OCI-LY7 (cell line): Measurements from ENCODE around the gene RPLP1. TPM values are rescaled to one million over a fixed set of nuclear protein-coding genes. Genes with fewer than 3 reads are reported as not detected.

Experiments used
- BruUV-seq: library from RNA; stranded (reverse); fragments of 400-500 nt; replicated peaks from 2 replicates; lab custom pipeline; 2021; lab: Mats Ljungman, UMichigan
- CTCF ChIA-PET: fragments of 300-600 bp; sonication (Branson Sonifier 250); formaldehyde crosslinking; loops from one replicate; lab custom pipeline; 2022; ENCODE audit warnings: antibody characterized with exemption; ENCODE audit not compliant: unreplicated experiment; lab: Charles Lee
- POLR2A ChIA-PET: fragments of 300-600 bp; sonication (Branson Sonifier 250); formaldehyde crosslinking; loops from one replicate; lab custom pipeline; 2022; ENCODE audit warnings: antibody characterized with exemption; lab: Charles Lee
- DNase-seq: peaks from one replicate; pipeline ENCODE4 v3.0.0-alpha.2; 2015; ENCODE audit warnings: low spot score
- H2AFZ ChIP-seq: fragments of 200-600 bp; sonication (generic), shearing (Covaris generic); 2 replicates; pipeline ENCODE4 v1.6.1; 2014; ENCODE audit warnings: mild to moderate bottlenecking, antibody characterized with exemption, low read length, moderate library complexity
- H3K27ac ChIP-seq: fragments of 200-600 bp; sonication (generic); 2 replicates; pipeline ENCODE4 v1.5.1; 2014; ENCODE audit warnings: mixed run types, low read depth, mild to moderate bottlenecking, moderate library complexity, low read length, inconsistent platforms; ENCODE audit not compliant: poor library complexity, severe bottlenecking
- H3K36me3 ChIP-seq: fragments of 200-600 bp; sonication (generic); 2 replicates; pipeline ENCODE4 v1.6.1; 2014; ENCODE audit warnings: mild to moderate bottlenecking, antibody characterized with exemption, low read length, moderate library complexity, mixed read lengths; ENCODE audit not compliant: insufficient read depth
- H3K4me1 ChIP-seq: fragments of 200-600 bp; sonication (generic); 2 replicates; pipeline ENCODE4 v1.5.1; 2014; ENCODE audit warnings: mild to moderate bottlenecking, low read length; ENCODE audit not compliant: insufficient read depth, poor library complexity, severe bottlenecking
- H3K4me2 ChIP-seq: fragments of 200-600 bp; sonication (generic); 2 replicates; pipeline ENCODE4 v1.6.1; 2014; ENCODE audit warnings: mild to moderate bottlenecking, low read length
- H3K4me3 ChIP-seq: fragments of 200-600 bp; sonication (generic); 2 replicates; pipeline ENCODE4 v1.5.1; 2014; ENCODE audit warnings: mild to moderate bottlenecking, low read depth, low read length; ENCODE audit not compliant: poor library complexity, severe bottlenecking
- H3K79me2 ChIP-seq: fragments of 200-600 bp; sonication (generic); 2 replicates; pipeline ENCODE4 v1.6.1; 2016; ENCODE audit warnings: low read depth, mild to moderate bottlenecking, low read length, moderate library complexity, mixed read lengths; ENCODE audit not compliant: insufficient read depth
- H3K9me2 ChIP-seq: fragments of 200-600 bp; sonication (generic); 2 replicates; pipeline ENCODE4 v1.6.1; 2016; ENCODE audit warnings: mild to moderate bottlenecking, low read length, mixed read lengths; ENCODE audit not compliant: insufficient read depth
- H3K9me3 ChIP-seq: fragments of 200-600 bp; sonication (generic); 2 replicates; pipeline ENCODE4 v1.6.1; 2014; ENCODE audit warnings: mild to moderate bottlenecking, mixed run types, low read length, mixed read lengths
- H4K20me1 ChIP-seq: fragments of 200-600 bp; sonication (generic); 2 replicates; pipeline ENCODE4 v1.6.1; 2014; ENCODE audit warnings: mild to moderate bottlenecking, antibody characterized with exemption, low read length, moderate library complexity, mixed read lengths; ENCODE audit not compliant: insufficient read depth
- EZH2phosphoT487 ChIP-seq: fragments of 200-600 bp; sonication (generic); IDR thresholded peaks from 2 replicates; pipeline ENCODE4 v1.6.1; 2018; ENCODE audit warnings: low read depth, borderline replicate concordance, mild to moderate bottlenecking, mixed run types, antibody characterized with exemption, low read length, moderate library complexity, mixed read lengths
- intact Hi-C: fragments of 100-400 bp; cut with micrococcal nuclease; formaldehyde crosslinking; loops from one replicate; pipeline ENCODE4 v1.10.0; 2022; ENCODE audit not compliant: unreplicated experiment
- total RNA-seq, 2 experiments: library from RNA; depleted of rRNA in 1 of 2; stranded (reverse); fragments of >200 nt in 1 of 2; shearing (Covaris generic) in 1 of 2; gene quantifications; 2 replicates each; pipeline ENCODE4 v1.2.3, GENCODE V29; 2014 to 2022
- TF ChIP-seq, protein P1 (sequence below): fragments of 200-600 bp; sonication (generic); conservative IDR thresholded peaks from 2 replicates; pipeline ENCODE4 v1.5.1; 2014; ENCODE audit warnings: mild to moderate bottlenecking, antibody characterized with exemption, low read length, moderate library complexity, mixed read lengths

RPLP1 gene
- total RNA-seq, 2 experiments from 2014 or later = 889 to 2,251 TPM

DNA sequence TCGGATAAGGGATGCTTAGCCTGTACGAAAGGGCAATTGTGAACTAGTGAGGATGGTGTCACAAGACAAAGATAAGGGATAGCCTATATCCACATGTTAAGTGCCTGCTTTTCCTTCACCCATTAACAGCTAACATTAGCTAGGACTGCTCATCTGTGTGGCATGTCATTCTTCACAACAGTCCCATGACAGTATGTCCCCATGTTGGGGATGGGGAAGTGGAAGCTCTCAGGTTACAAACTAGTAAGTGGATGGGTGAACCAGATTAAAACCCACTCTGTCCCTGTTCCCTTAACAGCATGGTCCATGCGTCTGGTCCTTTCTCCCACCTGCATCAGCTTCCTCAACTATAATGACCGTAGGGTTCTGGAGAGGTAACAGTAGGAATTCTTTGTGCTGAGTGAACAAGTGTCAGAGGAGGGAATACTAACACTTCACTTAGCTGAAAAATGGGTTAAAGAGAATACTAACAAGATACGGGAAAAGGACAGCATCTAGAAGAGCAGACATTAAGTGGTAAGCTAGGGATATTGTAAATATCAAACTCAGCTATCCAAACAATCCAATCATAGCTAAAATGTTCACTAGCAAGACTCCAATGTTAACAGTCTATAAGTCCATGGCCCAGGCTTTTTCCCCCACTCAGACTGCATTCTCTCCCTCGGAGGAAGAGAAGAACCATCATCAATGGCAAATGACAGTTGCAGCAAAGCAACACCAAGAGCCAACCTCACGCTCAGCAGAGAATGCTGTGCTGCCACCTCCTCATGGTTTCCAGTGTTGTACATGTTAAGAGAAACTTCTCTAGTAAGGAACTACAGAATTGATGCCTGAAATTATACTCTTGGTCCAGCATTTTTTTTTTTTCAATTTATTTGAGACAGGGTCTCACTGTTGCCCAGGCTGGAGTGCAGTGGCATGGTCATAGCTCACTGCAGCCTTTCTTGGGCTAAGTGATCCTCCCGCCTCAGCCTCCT lies 5.0 kb downstream of the RPLP1 start:
- Histone ChIP-seq H3K27ac (peak overlapping the region; percentile 23), H4K20me1 (peaks cover 48% of the 10 kb centered on the region), H3K4me1 (peaks cover 24% of the 10 kb centered on the region), H3K9me3 (no peaks in the 10 kb centered on the region), H3K4me2 (no peak overlapping the region), H3K79me2 (peaks cover 32% of the 10 kb centered on the region), H3K36me3 (peaks cover 55% of the 10 kb centered on the region), H3K9me2 (no peaks in the 10 kb centered on the region), H3K4me3 (no peak overlapping the region), H2AFZ (no peak overlapping the region)
- DNase-seq = peak; percentile 23
- intact Hi-C loops = loop anchor here (10.0 kb wide), 1 partner anchor 643 kb away; no protein-coding TSS in a partner anchor
- ChIA-PET POLR2A (interaction anchor here (0.7 to 1.1 kb wide), 2 partner anchors 40 to 789 kb away, joined by 3 to 4 read pairs; no protein-coding TSS in a partner anchor), CTCF (no interaction called here)
- BruUV-seq = no TSS peak
- no peak for TF ChIP-seq EZH2phosphoT487
- TF ChIP-seq, protein P1, sequence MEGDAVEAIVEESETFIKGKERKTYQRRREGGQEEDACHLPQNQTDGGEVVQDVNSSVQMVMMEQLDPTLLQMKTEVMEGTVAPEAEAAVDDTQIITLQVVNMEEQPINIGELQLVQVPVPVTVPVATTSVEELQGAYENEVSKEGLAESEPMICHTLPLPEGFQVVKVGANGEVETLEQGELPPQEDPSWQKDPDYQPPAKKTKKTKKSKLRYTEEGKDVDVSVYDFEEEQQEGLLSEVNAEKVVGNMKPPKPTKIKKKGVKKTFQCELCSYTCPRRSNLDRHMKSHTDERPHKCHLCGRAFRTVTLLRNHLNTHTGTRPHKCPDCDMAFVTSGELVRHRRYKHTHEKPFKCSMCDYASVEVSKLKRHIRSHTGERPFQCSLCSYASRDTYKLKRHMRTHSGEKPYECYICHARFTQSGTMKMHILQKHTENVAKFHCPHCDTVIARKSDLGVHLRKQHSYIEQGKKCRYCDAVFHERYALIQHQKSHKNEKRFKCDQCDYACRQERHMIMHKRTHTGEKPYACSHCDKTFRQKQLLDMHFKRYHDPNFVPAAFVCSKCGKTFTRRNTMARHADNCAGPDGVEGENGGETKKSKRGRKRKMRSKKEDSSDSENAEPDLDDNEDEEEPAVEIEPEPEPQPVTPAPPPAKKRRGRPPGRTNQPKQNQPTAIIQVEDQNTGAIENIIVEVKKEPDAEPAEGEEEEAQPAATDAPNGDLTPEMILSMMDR = no peak

DNA sequence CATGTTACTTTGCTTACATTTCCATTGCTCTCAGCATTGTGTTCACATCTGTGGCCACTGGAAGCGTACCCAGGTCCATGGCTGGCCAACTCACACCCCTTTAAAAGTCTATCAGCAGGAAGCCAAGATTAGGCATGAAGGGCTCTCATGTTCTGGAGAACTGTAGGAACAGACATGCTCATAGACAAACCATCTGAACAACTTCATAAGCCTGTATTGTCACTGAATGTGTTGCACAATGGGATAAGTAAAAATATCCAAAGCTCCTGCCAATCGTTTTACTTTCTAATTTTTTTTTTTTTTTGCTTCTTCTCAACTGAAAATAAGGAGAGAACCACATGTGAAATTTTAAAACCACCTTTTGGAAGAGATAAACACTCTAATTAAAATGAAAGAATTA lies 6.4 kb downstream of the RPLP1 start:
- CTCF ChIA-PET = no interaction called here
- Histone ChIP-seq H4K20me1 (peaks cover 38% of the 10 kb centered on the region), H3K36me3 (peaks cover 41% of the 10 kb centered on the region), H3K4me1 (peaks cover 31% of the 10 kb centered on the region), H3K4me2 (no peak overlapping the region), H2AFZ (no peak overlapping the region), H3K27ac (no peak overlapping the region), H3K4me3 (no peak overlapping the region), H3K9me2 (no peaks in the 10 kb centered on the region), H3K79me2 (peaks cover 18% of the 10 kb centered on the region), H3K9me3 (no peaks in the 10 kb centered on the region)
- intact Hi-C loops = loop anchor here (10.0 kb wide), 1 partner anchor 644 kb away; no protein-coding TSS in a partner anchor
- BruUV-seq = no TSS peak
- TF ChIP-seq EZH2phosphoT487 = no peak
- TF ChIP-seq, protein P1 = no peak
- POLR2A ChIA-PET = no interaction called here
- DNase-seq = no peak
